Raji (cell line): ENCODE data around the gene PFDN2.

Source experiments
- POLR2A ChIP-seq: IDR thresholded peaks from 2 replicates; pipeline ENCODE4 v1.6.1; 2011; ENCODE audit warnings: low read depth, low read length, control low read depth; ENCODE audit not compliant: insufficient read depth

The PFDN2 gene

GRCh38 chr1:161061419-161061818, 56.4 kb downstream of the PFDN2 start:
- no peak for TF ChIP-seq POLR2A

DNA sequence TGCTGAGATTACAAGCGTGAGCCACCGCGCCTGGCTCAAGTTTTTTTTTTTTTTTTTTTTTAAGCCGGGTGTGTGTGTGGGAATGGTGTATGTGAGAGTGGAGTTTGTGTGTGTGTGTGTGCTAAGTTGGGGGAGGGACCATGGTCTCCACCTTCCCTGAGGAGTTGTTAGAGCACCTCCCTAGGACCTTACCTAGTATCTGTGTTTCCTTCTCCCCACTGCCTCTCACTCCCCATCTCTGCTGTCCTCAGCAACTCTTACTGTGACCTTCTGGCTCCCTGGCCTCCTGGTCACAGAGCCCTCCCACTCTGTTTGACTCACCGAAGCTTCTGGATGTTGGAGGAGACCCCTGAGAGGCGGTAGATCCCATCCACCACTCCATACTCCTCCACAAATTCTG, 58.5 kb downstream of the PFDN2 start:
- TF ChIP-seq POLR2A, result no peak

DNA sequence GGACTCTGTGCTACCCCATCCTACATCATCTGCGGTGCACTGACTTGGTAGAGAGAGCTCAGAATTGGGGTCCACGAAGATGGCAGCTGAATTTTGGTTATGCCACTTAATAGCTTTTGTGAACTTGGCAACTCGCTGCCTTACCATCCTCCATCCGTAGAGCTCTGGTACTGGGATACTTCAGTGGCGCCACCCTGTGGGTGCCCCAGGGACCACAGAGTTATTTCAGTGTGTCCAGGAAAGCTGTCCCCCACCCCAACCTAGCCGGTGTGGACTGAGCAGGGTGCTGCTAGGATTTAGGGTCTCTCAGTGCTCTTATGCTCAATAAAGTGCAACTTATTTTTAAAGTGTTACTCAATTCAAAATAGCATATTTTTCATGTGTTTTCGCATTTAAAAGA, 63.0 kb downstream of the PFDN2 start:
- no peak for TF ChIP-seq POLR2A

DNA sequence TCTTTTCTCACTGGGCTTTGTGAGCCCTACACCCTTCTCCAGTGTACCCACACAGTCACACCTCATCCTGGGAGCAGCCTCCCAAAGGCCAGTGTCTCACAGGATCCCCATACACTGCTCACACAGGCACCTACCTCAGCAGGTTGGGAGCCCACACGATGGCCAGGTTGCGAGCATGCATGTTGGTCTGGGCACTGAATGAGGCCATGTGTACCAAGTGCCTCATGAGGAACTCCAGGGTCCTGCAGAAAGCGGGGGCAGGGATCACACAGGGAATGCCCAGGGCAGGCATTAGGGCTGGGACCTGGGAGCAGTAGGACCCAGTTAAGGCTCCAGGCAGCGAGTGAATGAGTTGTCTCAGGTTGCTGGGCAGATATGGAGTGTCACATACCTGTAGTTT, 63.6 kb downstream of the PFDN2 start:
- no peak for TF ChIP-seq POLR2A

- no peak for TF ChIP-seq POLR2A
Measured at GRCh38 chr1:161052899-161053298, 64.9 kb downstream of the PFDN2 start.

DNA sequence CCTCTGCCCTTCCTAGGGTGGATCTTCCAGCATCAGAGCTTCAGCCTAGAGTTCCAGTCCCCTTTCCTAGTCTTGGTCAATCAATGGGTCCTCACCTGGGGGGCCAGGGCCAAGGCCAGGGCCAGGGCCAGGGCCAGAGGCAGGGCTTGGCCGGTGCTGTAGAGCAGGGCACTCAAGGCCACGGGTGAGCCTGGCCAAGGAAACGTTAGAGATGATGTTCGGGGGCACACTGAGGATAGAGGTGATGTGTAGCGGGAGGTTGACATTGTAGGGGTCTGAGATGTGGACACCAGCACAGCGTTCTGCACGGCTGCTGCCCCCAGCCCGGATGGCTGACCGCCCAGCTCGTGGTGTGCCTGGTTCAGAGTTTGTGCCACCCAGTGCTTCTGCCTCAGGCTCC, 66.6 kb downstream of the PFDN2 start:
- TF ChIP-seq POLR2A, result no peak
